Activated CD8-positive, alpha-beta T cell treated with anti-CD3 and anti-CD28 coated beads for 36 hours (primary cell): Measurements from ENCODE around the gene SESN2. TPM values are rescaled to one million over a fixed set of nuclear protein-coding genes. Genes with fewer than 3 reads are reported as not detected.
A peak's percentile ranks its signal among the peaks of the same experiment; 100 is the strongest.

Source experiments
- ATAC-seq: fragments of 200-7000 bp; cut with Tn5 transposase; one replicate; pipeline ENCODE4 v1.10.0; 2021; ENCODE audit warnings: mild to moderate bottlenecking, moderate library complexity
- CTCF ChIA-PET: fragments of 350-600 bp; sonication (Branson Sonifier 250); formaldehyde crosslinking; loops from one replicate; lab custom pipeline; 2021; ENCODE audit warnings: antibody characterized with exemption; lab: Charles Lee
- POLR2A ChIA-PET: fragments of 350-600 bp; sonication (Branson Sonifier 250); formaldehyde crosslinking; loops from one replicate; lab custom pipeline; 2021; ENCODE audit warnings: antibody characterized with exemption; lab: Charles Lee
- DNase-seq: peaks from one replicate; pipeline ENCODE4 v3.0.0-alpha.2; 2020
- H3K27ac Mint-ChIP-seq: one replicate; pipeline ENCODE4 v1.8.0; 2021; ENCODE audit warnings: mild to moderate bottlenecking, mixed read lengths
- H3K27me3 Mint-ChIP-seq: one replicate; pipeline ENCODE4 v1.8.0; 2021; ENCODE audit warnings: mixed read lengths
- H3K36me3 Mint-ChIP-seq: one replicate; pipeline ENCODE4 v1.8.0; 2021; ENCODE audit warnings: low read depth, mixed read lengths
- H3K4me1 Mint-ChIP-seq: one replicate; pipeline ENCODE4 v1.8.0; 2021; ENCODE audit warnings: low read depth, mixed read lengths
- H3K4me3 Mint-ChIP-seq: one replicate; pipeline ENCODE4 v1.8.0; 2021; ENCODE audit warnings: mild to moderate bottlenecking, moderate library complexity, mixed read lengths
- H3K9me3 Mint-ChIP-seq: one replicate; pipeline ENCODE4 v1.8.0; 2021; ENCODE audit warnings: mixed read lengths
- intact Hi-C: fragments of 100-400 bp; cut with micrococcal nuclease; formaldehyde crosslinking; loops from one replicate; pipeline ENCODE4 v1.10.0; 2022
- total RNA-seq, 2 experiments: library from RNA; stranded (reverse); gene quantifications; one replicate each; pipeline ENCODE4 v1.2.3, GENCODE V29; 2021
- TF ChIP-seq, protein P1 (sequence below): fragments of 200-600 bp; IDR thresholded peaks from one replicate; pipeline ENCODE4 v1.8.0; 2022; ENCODE audit warnings: antibody characterized with exemption, mild to moderate bottlenecking

SESN2 gene
- total RNA-seq, 2 experiments from 2014 or later: 26.0 to 27.4 TPM

- H3K36me3 Mint-ChIP-seq: peaks cover 30% of the 10 kb centered on the region
- H3K4me1 Mint-ChIP-seq: peaks cover 32% of the 10 kb centered on the region
- POLR2A ChIA-PET: interaction anchor here (0.8 to 4.5 kb wide), 25 partner anchors 10 to 320 kb away, joined by 3 to 45 read pairs (median 5); partner anchors contain the start of genes RNU11, SESN2 and TRNAU1AP
- CTCF ChIA-PET: interaction anchor here (1.0 to 4.8 kb wide), 6 partner anchors 11 to 83 kb away, joined by 3 to 28 read pairs (median 4); no protein-coding TSS in a partner anchor
- H3K9me3 Mint-ChIP-seq: no peaks in the 10 kb centered on the region
- TF ChIP-seq, protein P1, sequence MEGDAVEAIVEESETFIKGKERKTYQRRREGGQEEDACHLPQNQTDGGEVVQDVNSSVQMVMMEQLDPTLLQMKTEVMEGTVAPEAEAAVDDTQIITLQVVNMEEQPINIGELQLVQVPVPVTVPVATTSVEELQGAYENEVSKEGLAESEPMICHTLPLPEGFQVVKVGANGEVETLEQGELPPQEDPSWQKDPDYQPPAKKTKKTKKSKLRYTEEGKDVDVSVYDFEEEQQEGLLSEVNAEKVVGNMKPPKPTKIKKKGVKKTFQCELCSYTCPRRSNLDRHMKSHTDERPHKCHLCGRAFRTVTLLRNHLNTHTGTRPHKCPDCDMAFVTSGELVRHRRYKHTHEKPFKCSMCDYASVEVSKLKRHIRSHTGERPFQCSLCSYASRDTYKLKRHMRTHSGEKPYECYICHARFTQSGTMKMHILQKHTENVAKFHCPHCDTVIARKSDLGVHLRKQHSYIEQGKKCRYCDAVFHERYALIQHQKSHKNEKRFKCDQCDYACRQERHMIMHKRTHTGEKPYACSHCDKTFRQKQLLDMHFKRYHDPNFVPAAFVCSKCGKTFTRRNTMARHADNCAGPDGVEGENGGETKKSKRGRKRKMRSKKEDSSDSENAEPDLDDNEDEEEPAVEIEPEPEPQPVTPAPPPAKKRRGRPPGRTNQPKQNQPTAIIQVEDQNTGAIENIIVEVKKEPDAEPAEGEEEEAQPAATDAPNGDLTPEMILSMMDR: no peak
- H3K27me3 Mint-ChIP-seq: no peaks in the 10 kb centered on the region
- intact Hi-C loops: loop anchor here (5.0 kb wide), 1 partner anchor 81 kb away; no protein-coding TSS in a partner anchor
- peak overlapping the region; percentile 98 for H3K27ac Mint-ChIP-seq
- peak overlapping the region; percentile 95 for H3K4me3 Mint-ChIP-seq
- ATAC-seq: no peak
- DNase-seq: no peak
Observed at GRCh38 chr1:28328228-28328648, 68.9 kb downstream of the SESN2 start.

DNA sequence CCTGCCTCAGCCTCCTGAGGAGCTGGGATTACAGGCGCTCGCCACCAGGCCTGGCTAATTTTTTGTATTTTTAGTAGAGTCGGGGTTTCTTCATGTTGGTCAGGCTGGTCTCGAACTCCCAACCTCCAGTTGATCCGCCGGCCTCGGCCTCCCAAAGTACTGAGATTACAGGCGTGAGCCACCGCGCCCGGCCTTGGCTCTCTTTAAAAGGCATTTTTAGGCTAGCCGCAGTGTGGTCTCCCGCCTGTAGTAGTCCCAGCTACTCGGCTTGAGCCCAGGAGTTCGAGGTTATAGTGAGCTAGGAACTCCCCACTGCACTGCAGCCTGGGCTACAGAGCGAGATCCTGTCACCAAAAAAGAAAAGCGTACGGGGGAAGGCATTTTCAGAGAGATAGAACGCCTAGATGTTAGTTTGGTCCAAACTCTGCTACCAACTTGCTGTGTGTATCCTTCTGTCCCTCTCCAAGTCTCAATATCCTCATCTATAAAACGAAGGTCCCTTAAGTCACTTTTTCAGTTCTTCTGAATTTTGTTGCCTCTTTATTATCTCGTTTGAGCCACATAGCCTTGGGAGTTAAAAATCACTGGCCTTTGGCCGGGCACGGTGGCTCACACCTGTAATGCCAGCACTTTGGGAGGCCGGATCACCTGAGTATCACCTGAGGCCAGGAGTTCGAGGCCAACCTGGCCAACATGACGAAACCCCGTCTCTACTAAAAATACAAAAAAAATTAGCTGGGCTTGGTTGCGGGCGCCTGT is 70.3 kb downstream of the SESN2 start:
- Mint-ChIP-seq H3K4me1 (peaks cover 32% of the 10 kb centered on the region), H3K36me3 (peaks cover 34% of the 10 kb centered on the region), H3K27me3 (no peaks in the 10 kb centered on the region), H3K27ac (peak overlapping the region; percentile 98), H3K9me3 (no peaks in the 10 kb centered on the region), H3K4me3 (peak overlapping the region; percentile 95)
- ChIA-PET POLR2A (interaction anchor here (0.8 to 4.5 kb wide), 25 partner anchors 8 to 319 kb away, joined by 3 to 45 read pairs (median 5); partner anchors contain the start of genes RCC1, RNU11, SESN2 and TRNAU1AP), CTCF (interaction anchor here (1.0 to 4.8 kb wide), 7 partner anchors 10 to 406 kb away, joined by 3 to 28 read pairs (median 4); no protein-coding TSS in a partner anchor)
- TF ChIP-seq, protein P1: no peak
- ATAC-seq (peak; percentile 10), DNase-seq (peak; percentile 57)
- intact Hi-C loops: loop anchor here (5.0 kb wide), 1 partner anchor 82 kb away; no protein-coding TSS in a partner anchor

Other genes starting within 250 kb of the SESN2 start
- 10 to 100 TPM; 34.6 to 34.9 TPM for gene EYA3, start 170.9 kb upstream of the SESN2 start, total RNA-seq
- under 1 TPM; 0.16 to 0.25 TPM for gene PTAFR, start 82.8 kb upstream of the SESN2 start, total RNA-seq
- gene DNAJC8, start 26.5 kb upstream of the SESN2 start, total RNA-seq: 100 to 1,000 TPM; 103 to 105 TPM
- gene ATP5IF1, start 23.4 kb upstream of the SESN2 start, total RNA-seq: 100 to 1,000 TPM; 169 to 170 TPM
- gene MED18, start 69.5 kb downstream of the SESN2 start, total RNA-seq: 10 to 100 TPM; 14.9 to 18.9 TPM
- 10 to 100 TPM; 20.3 to 20.9 TPM for gene PHACTR4, start 110.2 kb downstream of the SESN2 start, total RNA-seq
- 100 to 1,000 TPM; 108 to 113 TPM for gene RCC1, start 246.5 kb downstream of the SESN2 start, total RNA-seq